HCT116 (cell line): ENCODE results near the gene SLAMF7.

Source experiments
- CTCF ChIP-seq, 3 experiments: fragments of 200-600 bp in 1 of 3; sonication (generic) in 1 of 3; IDR thresholded peaks in 2 of 3; conservative IDR thresholded peaks in 1 of 3; 2 replicates each; pipeline ENCODE4 v1.5.1; 2012 to 2017; ENCODE audit warnings: low read depth in 2 of 3, low read length in 2 of 3, antibody characterized with exemption in 1 of 3, borderline replicate concordance in 1 of 3, control low read depth in 1 of 3, mild to moderate bottlenecking in 1 of 3, mixed read lengths in 1 of 3, mixed run types in 1 of 3, moderate library complexity in 1 of 3; ENCODE audit not compliant: insufficient read depth in 1 of 3
- EZH2 ChIP-seq: fragments of 200-600 bp; sonication (generic); IDR thresholded peaks from 2 replicates; pipeline ENCODE4 v1.6.1; 2017; ENCODE audit warnings: antibody characterized with exemption, mixed run types
- MAX ChIP-seq: IDR thresholded peaks from 2 replicates; pipeline ENCODE4 v1.6.1; 2012
- RAD21 ChIP-seq: IDR thresholded peaks from 2 replicates; pipeline ENCODE4 v1.6.1; 2012; ENCODE audit warnings: low read depth, mild to moderate bottlenecking
- REST ChIP-seq: IDR thresholded peaks from 2 replicates; pipeline ENCODE4 v1.6.1; 2012; ENCODE audit warnings: low read depth
- SP1 ChIP-seq: IDR thresholded peaks from 2 replicates; pipeline ENCODE4 v1.6.1; 2012; ENCODE audit warnings: low read depth

- TF ChIP-seq EZH2 = no peak
- TF ChIP-seq CTCF (IDR thresholded peaks at IDR 0.05 in 2 of 3, conservative IDR thresholded peaks at IDR 0.05 in 1 of 3; ENCODE audit: borderline replicate concordance in 1 of 3, insufficient read depth in 1 of 3, low read depth in 2 of 3, low read length in 2 of 3) = no peak
- no peak for TF ChIP-seq SP1
- TF ChIP-seq REST = no peak
- no peak for TF ChIP-seq RAD21
- no peak for TF ChIP-seq MAX
Observed at GRCh38 chr1:160756849-160757201, 17.8 kb downstream of the SLAMF7 start.
